GM21515 (cell line): ENCODE results near the gene POLR3F.
"Not testable (repeated sequence)": the region's sequence is repeated elsewhere in the genome, so short reads cannot be mapped to it uniquely, and the experiment has no call there.

Experiments
- ATAC-seq: cut with Tn5 transposase; IDR thresholded peaks from one replicate; pipeline ENCODE4 v1.9.1; 2021; ENCODE audit not compliant: unreplicated experiment

The POLR3F gene, protein sequence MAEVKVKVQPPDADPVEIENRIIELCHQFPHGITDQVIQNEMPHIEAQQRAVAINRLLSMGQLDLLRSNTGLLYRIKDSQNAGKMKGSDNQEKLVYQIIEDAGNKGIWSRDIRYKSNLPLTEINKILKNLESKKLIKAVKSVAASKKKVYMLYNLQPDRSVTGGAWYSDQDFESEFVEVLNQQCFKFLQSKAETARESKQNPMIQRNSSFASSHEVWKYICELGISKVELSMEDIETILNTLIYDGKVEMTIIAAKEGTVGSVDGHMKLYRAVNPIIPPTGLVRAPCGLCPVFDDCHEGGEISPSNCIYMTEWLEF

DNA sequence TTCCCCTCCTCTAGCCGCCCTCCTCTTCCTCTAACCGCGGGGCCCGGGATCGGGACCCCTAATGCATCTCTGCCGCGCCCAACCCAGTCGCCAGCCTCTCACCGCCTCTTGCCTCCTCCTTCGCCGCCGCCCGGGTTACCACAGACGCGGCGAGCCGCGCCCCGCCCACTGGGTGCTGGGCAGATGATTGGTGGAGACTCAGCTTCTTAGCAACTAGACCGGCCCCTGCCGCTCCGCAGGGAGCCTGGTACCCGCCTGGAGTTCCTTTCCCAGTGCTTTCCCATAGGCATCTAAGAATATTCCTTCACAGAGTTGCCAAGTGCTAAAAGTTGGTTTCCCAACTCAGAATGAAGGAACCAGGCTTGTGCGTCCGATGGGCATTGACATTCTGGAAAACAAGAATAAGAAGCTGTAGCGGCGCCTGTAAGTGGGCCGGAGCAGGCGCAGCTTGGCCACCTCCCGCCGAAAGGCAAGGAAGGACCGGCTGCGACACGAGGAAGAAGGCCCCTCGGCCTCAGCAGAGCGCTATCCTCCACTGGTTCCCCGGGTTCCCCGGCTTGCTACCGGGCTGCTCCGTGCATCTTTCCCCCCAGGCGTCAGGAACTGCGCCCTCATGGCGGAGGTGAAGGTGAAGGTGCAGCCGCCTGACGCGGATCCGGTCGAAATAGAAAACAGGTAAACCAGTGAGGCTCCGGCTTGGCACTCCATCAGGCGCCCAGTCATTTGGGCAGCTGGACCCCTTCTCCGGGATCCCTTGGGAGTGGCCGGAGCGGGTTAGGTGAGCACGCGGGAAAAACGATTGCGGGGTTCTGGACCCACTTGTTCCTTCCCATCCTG is at the start of gene POLR3F, which contains the start of gene DZANK1:
Gene POLR3F (plus strand): TSS at position 497 of the 837 bp plus-strand sequence. CDS start 117 bp downstream, at position 614.
Gene DZANK1 (minus strand): TSS at position 137 of the 837 bp plus-strand sequence. CDS start 1,672 bp downstream, outside the sequence.
- ATAC-seq, result peak; percentile 95

- no peak for ATAC-seq
These were observed 45.6 kb upstream of the POLR3F start for GRCh38 chr20:18421608-18422007.

- no peak for ATAC-seq
These were observed 40.0 kb upstream of the POLR3F start for GRCh38 chr20:18427214-18427613.

DNA sequence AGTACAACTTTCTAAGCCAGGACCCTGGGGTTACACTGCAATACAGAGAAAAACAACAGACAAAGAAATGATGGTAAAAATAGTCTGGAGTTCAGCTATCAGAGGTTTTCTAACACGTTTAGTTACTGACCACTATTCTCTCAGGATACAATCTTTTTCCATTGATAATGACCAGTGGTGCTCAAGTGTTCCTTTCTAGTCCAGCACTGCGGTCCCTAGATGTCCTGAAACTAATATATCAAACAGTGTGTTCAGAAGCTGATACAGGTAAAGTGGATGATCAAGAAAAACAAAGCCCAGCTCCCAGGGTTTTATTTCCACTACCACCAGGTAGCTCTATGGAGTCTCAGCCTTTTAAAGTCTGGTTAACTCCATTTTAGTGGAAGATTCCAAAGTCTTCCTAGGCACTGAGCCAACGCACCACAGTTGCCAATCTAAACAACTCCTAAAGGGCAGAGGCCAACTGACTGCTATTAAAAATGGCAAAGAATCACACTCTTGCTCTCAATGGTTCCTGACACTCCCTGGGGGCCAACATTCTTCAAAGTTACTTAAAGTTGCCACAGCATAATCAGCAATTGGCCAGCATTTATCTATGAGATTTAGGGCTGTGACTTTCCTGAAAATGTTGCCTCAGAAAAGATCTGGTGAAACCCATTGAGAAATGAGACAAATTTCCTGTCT is 38.6 kb upstream of the POLR3F start:
- no peak for ATAC-seq

GRCh38 chr20:18430172-18430826 is 36.9 kb upstream of the POLR3F start:
- ATAC-seq, result no peak

- ATAC-seq, result no peak
These were observed 36.0 kb upstream of the POLR3F start for GRCh38 chr20:18431206-18431605.

DNA sequence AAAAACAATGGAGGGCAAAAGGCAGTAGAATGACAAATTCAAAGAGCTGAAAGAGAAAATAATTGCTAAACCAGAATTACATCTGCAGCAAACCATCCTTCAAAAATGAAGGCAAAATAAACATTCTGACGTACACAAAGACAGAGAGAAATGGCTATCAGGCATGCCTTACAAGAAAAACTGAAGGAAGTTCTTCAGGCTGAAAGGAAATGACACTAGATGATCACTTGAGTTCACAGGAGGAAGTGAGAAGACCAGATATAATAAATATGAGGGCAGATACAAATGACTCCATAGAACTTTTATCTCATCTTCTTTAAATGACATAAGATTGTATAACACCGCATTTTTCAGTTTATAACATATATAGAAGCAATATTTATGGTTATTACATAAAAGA is 30.3 kb upstream of the POLR3F start:
- ATAC-seq, result no peak

DNA sequence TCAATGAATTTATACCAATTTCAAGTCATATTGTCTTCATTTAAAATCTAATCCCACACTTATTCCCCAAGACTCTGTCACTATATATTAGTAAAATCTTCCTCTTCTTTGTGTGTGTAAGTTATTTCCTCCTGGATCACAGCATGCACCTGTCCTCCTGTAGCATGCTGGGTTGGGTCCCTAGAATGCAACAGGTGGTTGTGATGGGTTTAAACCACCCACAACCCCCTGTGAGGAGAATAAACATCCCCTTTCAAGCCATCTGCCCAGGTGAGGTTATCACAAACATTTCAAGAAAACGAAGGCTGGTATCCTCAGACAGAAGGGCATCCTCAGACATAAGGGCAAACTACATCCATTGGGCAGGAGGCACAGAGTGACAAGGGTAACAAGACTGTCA is 26.8 kb upstream of the POLR3F start:
- no peak for ATAC-seq

- no peak for ATAC-seq
These were observed 23.3 kb upstream of the POLR3F start for GRCh38 chr20:18443886-18444285.

DNA sequence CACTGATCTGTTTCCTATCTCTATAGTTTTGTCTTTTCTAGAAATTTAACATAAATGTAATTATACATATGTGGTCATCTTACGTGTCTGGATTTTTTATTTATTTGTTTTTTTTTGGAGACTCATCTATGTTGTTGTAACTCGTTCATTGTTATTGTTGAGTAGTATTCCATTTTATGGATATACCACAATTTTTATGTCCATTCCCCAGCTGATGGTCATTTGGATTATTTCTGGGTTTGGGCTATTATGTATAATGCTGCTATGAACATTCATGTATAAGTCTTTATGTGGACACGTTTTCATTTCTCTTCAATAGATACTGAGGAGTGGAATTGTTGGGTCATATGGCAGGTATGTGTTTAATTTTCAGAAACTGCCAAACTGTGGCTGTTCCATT is 10.6 kb upstream of the POLR3F start:
- no peak for ATAC-seq

- no peak for ATAC-seq
These were observed 1.5 kb upstream of the POLR3F start for GRCh38 chr20:18465536-18466200.

- peak; percentile 23 for ATAC-seq
These were observed 656 bp upstream of the POLR3F start for GRCh38 chr20:18466574-18466893.

- ATAC-seq, result no peak
These were observed 10.0 kb downstream of the POLR3F start for GRCh38 chr20:18477218-18477617.

DNA sequence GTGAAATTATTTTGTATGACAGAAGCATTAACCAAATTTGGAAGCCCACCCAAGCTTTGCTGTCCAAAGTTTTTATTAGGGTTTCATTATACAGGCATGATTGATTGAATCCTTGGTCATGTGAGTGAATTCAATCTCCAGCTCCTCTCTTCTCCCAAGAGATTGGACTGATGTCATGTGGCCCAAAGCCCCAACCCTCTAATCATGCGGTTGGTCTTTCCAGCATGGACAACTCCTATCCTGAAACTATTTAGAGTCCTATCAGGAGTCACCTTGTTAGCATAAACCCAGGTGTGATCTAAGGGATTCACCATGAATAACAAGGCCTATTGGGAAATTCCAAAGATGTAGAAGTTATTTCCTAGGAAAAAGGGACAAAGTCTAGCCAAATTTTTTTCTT is 10.6 kb downstream of the POLR3F start:
- ATAC-seq, result no peak

- ATAC-seq, result no peak
These were observed 14.4 kb downstream of the POLR3F start for GRCh38 chr20:18481596-18481995.

DNA sequence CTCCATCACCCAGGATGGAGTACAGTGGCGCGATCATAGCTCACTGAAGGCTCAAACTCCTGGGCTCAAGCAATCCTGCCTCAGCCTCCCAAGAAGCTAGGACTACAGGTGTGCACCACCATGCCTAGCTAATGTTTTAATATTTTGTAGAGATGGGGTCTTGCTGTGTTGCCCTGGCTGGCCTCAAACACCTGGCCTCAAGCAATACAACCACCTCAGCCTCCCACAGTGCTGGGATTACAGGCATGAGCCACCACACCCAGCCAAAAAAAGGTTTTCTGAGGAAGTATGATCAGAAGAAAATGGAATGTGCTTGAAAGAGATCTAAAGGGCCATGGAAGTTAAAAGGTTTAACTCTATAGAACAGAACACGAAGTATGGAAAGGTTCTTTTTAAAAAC is 21.1 kb downstream of the POLR3F start:
- ATAC-seq, result no peak

DNA sequence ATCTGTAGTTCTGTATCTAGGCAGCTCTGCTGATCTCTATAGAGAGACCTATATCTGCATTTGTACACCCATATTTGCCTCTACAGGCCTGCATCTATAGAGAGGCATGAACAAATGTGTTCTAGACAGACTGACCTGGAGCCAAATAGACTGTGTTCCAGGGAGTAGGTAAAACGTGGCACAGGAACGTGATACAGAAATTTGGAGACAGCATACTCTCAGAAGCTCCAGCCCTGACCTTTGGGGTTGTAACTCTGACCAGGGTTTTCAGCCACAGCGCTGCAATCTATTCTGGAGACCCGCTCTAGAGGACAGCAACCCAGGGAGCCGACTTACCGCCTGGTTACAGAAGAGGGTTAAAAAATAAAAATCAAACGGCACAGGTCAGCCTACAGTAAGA is 28.9 kb downstream of the POLR3F start:
- no peak for ATAC-seq

GRCh38 chr20:18496740-18497592 is 29.8 kb downstream of the POLR3F start, which contains the start of gene RBBP9:
TSS of gene RBBP9 (minus strand) at chr20:18497225. CDS start at chr20:18497167, 58 bp downstream.
- peak; percentile 96 for ATAC-seq

- no peak for ATAC-seq
These were observed 30.4 kb downstream of the POLR3F start for GRCh38 chr20:18497603-18498002.

GRCh38 chr20:18501672-18502071 is 34.5 kb downstream of the POLR3F start:
- not testable (repeated sequence) for ATAC-seq
